Coronary artery (tissue), 2 donors: ENCODE results near the gene FAM120A.

Source experiments
- DNase-seq: peaks from one replicate; pipeline ENCODE4 v3.0.0-alpha.2; 2017; ENCODE audit warnings: low spot score
- H3K27ac ChIP-seq, 2 donors: fragments of 200-600 bp; sonication (generic); one replicate each; pipeline ENCODE4 v1.5.1; 2016 to 2019
- H3K4me3 ChIP-seq: fragments of 200-600 bp; sonication (generic); 2 replicates; pipeline ENCODE4 v1.5.1; 2016; ENCODE audit warnings: mild to moderate bottlenecking, moderate library complexity
- TF ChIP-seq, protein P1 (sequence below): fragments of 200-600 bp; sonication (generic); IDR thresholded peaks from one replicate; pipeline ENCODE4 v1.5.1; 2019; ENCODE audit warnings: antibody characterized with exemption

FAM120A gene

DNA sequence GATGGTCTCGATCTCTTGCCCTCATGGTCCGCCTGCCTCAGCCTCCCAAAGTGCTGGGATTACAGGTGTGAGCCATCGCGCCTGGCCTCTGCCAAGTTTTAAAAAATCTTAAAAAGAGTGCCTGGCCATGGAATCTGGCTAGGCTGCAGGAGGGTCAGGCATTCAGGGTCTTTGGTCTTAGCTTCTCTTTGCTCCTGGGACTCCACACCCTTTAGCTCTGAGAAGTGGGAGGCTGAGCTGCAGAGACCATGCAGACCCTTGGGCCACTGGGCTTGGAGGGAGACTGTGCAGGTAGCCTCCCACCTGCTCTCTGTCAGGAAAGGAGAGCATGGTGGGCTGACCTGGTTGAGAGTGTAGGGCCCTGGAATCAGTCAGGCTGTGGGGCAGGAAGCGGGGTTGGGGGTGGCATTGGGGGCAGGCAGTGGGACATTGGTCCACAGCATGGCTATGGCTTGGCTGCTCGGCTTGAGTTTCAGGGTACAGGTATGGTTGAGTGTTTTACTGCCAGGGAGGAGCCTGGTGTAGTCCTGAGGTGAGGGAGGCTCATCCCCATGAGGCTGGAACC is 145.7 kb downstream of the FAM120A start:
- TF ChIP-seq, protein P1, sequence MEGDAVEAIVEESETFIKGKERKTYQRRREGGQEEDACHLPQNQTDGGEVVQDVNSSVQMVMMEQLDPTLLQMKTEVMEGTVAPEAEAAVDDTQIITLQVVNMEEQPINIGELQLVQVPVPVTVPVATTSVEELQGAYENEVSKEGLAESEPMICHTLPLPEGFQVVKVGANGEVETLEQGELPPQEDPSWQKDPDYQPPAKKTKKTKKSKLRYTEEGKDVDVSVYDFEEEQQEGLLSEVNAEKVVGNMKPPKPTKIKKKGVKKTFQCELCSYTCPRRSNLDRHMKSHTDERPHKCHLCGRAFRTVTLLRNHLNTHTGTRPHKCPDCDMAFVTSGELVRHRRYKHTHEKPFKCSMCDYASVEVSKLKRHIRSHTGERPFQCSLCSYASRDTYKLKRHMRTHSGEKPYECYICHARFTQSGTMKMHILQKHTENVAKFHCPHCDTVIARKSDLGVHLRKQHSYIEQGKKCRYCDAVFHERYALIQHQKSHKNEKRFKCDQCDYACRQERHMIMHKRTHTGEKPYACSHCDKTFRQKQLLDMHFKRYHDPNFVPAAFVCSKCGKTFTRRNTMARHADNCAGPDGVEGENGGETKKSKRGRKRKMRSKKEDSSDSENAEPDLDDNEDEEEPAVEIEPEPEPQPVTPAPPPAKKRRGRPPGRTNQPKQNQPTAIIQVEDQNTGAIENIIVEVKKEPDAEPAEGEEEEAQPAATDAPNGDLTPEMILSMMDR: no peak
- DNase-seq: peak; percentile 49
- Histone ChIP-seq H3K4me3 (no peak overlapping the region), H3K27ac (no peak overlapping the region)

- no peak overlapping the region for H3K4me3 ChIP-seq
These were observed 146.6 kb downstream of the FAM120A start for GRCh38 chr9:93597871-93598646.

DNA sequence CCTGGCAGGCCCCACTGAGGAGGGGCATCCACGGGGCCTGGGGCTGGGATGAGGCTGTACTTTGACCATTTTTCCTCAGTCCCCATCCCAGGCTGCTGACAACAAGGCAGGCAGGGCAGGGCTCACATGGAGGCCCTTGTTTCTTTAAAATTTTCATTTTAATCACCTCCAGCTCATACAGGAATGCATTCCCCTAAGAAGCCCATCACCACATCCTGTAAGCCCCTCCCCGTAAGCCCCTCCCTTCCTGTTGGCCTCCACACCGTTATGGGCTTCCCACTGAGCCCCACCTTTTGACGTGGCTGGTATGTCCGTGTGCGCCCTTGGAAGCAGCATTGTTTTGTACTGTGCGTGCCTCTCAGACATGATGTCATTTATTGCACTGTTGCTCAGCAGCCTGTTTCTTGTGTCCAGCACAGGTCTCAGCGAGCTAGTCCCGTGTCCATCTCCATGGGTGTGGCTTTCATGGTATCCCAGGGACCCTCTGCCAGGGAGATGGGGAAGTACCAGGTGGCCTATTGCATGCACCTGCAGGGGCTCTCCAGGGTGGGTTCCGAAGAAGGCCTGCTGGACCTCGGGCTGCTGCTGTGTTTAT is 147.3 kb downstream of the FAM120A start:
- H3K27ac ChIP-seq: peak overlapping the region in 1 of 2 donors; percentile 15
- DNase-seq: peak; percentile 68

More at GRCh38 chr9:93597871-93598646, 146.6 kb downstream of the FAM120A start:
- H3K27ac ChIP-seq: peak overlapping the region in 1 of 2 donors; percentile 15
- peak; percentile 62 for DNase-seq
- TF ChIP-seq, protein P1: no peak

GRCh38 chr9:93599571-93600403 is 148.3 kb downstream of the FAM120A start:
- DNase-seq: peak; percentile 55
- Histone ChIP-seq H3K27ac (no peak overlapping the region), H3K4me3 (no peak overlapping the region)
- TF ChIP-seq, protein P1: no peak

More for the DNA sequence above, 147.3 kb downstream of the FAM120A start:
- H3K4me3 ChIP-seq: no peak overlapping the region
- TF ChIP-seq, protein P1: no peak

DNA sequence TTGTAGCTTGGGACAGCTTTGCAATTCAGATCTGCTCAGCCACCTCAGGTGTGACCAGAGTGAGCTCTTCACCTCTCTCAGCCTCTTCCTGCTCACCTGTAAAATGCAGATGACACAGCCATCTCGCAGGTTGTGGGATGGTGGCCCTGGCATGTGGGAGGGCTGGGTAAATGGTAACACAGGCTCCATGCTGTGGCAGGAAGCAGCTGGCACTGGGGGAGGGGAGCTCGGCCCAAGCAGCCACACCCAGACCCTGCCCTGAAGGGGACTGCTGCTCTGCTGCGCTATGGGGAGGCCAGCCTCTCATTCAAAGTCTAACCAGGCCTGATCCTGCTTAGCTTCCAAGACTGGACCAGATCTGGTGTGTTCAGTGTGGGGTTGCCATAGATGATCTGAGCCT is 149.0 kb downstream of the FAM120A start:
- peak; percentile 65 for DNase-seq
- Histone ChIP-seq H3K27ac (no peak overlapping the region), H3K4me3 (no peak overlapping the region)
- TF ChIP-seq, protein P1: no peak

GRCh38 chr9:93601063-93601462 is 149.6 kb downstream of the FAM120A start:
- DNase-seq: peak; percentile 49
- no peak overlapping the region for H3K27ac ChIP-seq
- no peak overlapping the region for H3K4me3 ChIP-seq
- TF ChIP-seq, protein P1: no peak
